ENCODE results near the gene GPRC5D.

GPRC5D gene

GRCh38 chr12:12979731-12980259 lies 27.8 kb upstream of the GPRC5D start:
- DNase-seq (ENCODE audit: low read depth): no peak

- DNase-seq (ENCODE audit: low read depth): no peak
Observed at GRCh38 chr12:12979126-12979525, 27.2 kb upstream of the GPRC5D start.

- DNase-seq (ENCODE audit: low read depth): no peak
Observed at GRCh38 chr12:12977231-12977630, 25.3 kb upstream of the GPRC5D start.

- DNase-seq (ENCODE audit: low read depth): no peak
Observed at GRCh38 chr12:12976366-12976765, 24.4 kb upstream of the GPRC5D start.

GRCh38 chr12:12975322-12976077 lies 23.5 kb upstream of the GPRC5D start:
- no peak for DNase-seq (ENCODE audit: low read depth)

- DNase-seq (ENCODE audit: low read depth): no peak
Observed at GRCh38 chr12:12974211-12974610, 22.2 kb upstream of the GPRC5D start.

GRCh38 chr12:12973019-12973418 lies 21.0 kb upstream of the GPRC5D start:
- DNase-seq (ENCODE audit: low read depth): no peak

- no peak for DNase-seq (ENCODE audit: low read depth)
Observed at GRCh38 chr12:12965836-12966235, 13.9 kb upstream of the GPRC5D start.

- no peak for DNase-seq (ENCODE audit: low read depth)
Observed at GRCh38 chr12:12964255-12964654, 12.3 kb upstream of the GPRC5D start.

GRCh38 chr12:12960639-12961209 lies 8.8 kb upstream of the GPRC5D start:
- DNase-seq (ENCODE audit: low read depth): no peak

- no peak for DNase-seq (ENCODE audit: low read depth)
Observed at GRCh38 chr12:12958886-12959285, 6.9 kb upstream of the GPRC5D start.

GRCh38 chr12:12954878-12955625 lies 3.1 kb upstream of the GPRC5D start:
- DNase-seq (ENCODE audit: low read depth): no peak

- DNase-seq (ENCODE audit: low read depth): no peak
Observed at GRCh38 chr12:12954356-12954755, 2.4 kb upstream of the GPRC5D start.

GRCh38 chr12:12951504-12951903 lies 466 bp downstream of the GPRC5D start:
- no peak for DNase-seq (ENCODE audit: low read depth)

GRCh38 chr12:12947902-12948301 lies 4.1 kb downstream of the GPRC5D start:
- DNase-seq (ENCODE audit: low read depth): no peak

GRCh38 chr12:12946686-12947355 lies 5.1 kb downstream of the GPRC5D start:
- no peak for DNase-seq (ENCODE audit: low read depth)

GRCh38 chr12:12945591-12945990 lies 6.4 kb downstream of the GPRC5D start:
- DNase-seq (ENCODE audit: low read depth): no peak

GRCh38 chr12:12943586-12944260 lies 8.2 kb downstream of the GPRC5D start:
- no peak for DNase-seq (ENCODE audit: low read depth)

- DNase-seq (ENCODE audit: low read depth): no peak
Observed at GRCh38 chr12:12941450-12942350, 10.3 kb downstream of the GPRC5D start.

- no peak for DNase-seq (ENCODE audit: low read depth)
Observed at GRCh38 chr12:12939888-12940287, 12.1 kb downstream of the GPRC5D start.

GRCh38 chr12:12938541-12938940 lies 13.4 kb downstream of the GPRC5D start:
- no peak for DNase-seq (ENCODE audit: low read depth)

All from activated T-helper 9 cell treated with anti-CD3 and anti-CD28 coated beads, Interleukin-2, amount 50 U/mL, for 16 hours (primary cell).